WTC11 (cell line): ENCODE data around the gene MTFMT.

Experiments used
- ELF4 ChIP-seq: sonication (generic); formaldehyde crosslinking; IDR thresholded peaks from 2 replicates; pipeline ENCODE4 v1.8.1; 2022; ENCODE audit warnings: low read depth, mild to moderate bottlenecking, moderate library complexity, missing genetic modification reagents
- NR2C2 ChIP-seq: sonication (generic); formaldehyde crosslinking; IDR thresholded peaks from 2 replicates; pipeline ENCODE4 v1.8.0; 2022; ENCODE audit warnings: mild to moderate bottlenecking, missing genetic modification reagents
- NR3C1 ChIP-seq: sonication (generic); formaldehyde crosslinking; conservative IDR thresholded peaks from 2 replicates; pipeline ENCODE4 v1.8.1; 2023; ENCODE audit warnings: low read depth, mild to moderate bottlenecking, missing genetic modification reagents
- TF ChIP-seq, protein P1 (sequence below): sonication (generic); formaldehyde crosslinking; IDR thresholded peaks from 2 replicates; pipeline ENCODE4 v1.8.1; 2023; ENCODE audit warnings: mild to moderate bottlenecking, missing genetic modification reagents, moderate library complexity
- TF ChIP-seq, protein P2 (sequence below): fragments of 200-600 bp; IDR thresholded peaks from 2 replicates; pipeline ENCODE4 v1.8.0; 2022; ENCODE audit warnings: antibody characterized with exemption
- TF ChIP-seq, protein P3 (sequence below): sonication (generic); formaldehyde crosslinking; IDR thresholded peaks from 2 replicates; pipeline ENCODE4 v1.8.1; 2022; ENCODE audit warnings: low read depth, missing genetic modification reagents, borderline replicate concordance
- TF ChIP-seq, protein P4 (sequence below): sonication (generic); formaldehyde crosslinking; IDR thresholded peaks from 2 replicates; pipeline ENCODE4 v1.8.0; 2022; ENCODE audit warnings: mild to moderate bottlenecking, missing genetic modification reagents
- TF ChIP-seq, protein P5 (sequence below): sonication (generic); formaldehyde crosslinking; IDR thresholded peaks from 2 replicates; pipeline ENCODE4 v1.8.0; 2023; ENCODE audit warnings: missing genetic modification reagents

DNA sequence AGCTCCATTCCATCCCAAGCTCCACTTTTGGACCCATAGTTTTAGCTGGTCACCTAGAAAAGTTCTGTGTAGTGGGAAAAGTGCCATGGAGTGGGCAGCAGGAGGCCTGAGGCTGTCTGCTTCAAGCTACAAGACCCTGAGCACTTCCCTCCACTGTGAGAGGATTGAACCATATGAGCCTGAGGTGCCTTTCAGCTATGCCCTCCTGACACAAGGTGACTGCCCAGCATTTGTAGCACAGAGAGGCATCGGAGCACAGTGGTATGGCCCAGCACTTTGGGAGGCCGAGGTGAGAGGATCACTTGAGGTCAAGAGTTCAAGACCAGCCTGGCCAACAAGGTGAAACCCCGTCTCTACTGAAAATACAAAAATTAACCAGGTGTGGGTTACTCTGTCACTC, 43.2 kb upstream of the MTFMT start:
- TF ChIP-seq, protein P1, sequence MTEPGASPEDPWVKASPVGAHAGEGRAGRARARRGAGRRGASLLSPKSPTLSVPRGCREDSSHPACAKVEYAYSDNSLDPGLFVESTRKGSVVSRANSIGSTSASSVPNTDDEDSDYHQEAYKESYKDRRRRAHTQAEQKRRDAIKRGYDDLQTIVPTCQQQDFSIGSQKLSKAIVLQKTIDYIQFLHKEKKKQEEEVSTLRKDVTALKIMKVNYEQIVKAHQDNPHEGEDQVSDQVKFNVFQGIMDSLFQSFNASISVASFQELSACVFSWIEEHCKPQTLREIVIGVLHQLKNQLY (CRISPR knock-in tag): no peak
- TF ChIP-seq, protein P2, sequence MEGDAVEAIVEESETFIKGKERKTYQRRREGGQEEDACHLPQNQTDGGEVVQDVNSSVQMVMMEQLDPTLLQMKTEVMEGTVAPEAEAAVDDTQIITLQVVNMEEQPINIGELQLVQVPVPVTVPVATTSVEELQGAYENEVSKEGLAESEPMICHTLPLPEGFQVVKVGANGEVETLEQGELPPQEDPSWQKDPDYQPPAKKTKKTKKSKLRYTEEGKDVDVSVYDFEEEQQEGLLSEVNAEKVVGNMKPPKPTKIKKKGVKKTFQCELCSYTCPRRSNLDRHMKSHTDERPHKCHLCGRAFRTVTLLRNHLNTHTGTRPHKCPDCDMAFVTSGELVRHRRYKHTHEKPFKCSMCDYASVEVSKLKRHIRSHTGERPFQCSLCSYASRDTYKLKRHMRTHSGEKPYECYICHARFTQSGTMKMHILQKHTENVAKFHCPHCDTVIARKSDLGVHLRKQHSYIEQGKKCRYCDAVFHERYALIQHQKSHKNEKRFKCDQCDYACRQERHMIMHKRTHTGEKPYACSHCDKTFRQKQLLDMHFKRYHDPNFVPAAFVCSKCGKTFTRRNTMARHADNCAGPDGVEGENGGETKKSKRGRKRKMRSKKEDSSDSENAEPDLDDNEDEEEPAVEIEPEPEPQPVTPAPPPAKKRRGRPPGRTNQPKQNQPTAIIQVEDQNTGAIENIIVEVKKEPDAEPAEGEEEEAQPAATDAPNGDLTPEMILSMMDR: no peak
- TF ChIP-seq, protein P3, sequence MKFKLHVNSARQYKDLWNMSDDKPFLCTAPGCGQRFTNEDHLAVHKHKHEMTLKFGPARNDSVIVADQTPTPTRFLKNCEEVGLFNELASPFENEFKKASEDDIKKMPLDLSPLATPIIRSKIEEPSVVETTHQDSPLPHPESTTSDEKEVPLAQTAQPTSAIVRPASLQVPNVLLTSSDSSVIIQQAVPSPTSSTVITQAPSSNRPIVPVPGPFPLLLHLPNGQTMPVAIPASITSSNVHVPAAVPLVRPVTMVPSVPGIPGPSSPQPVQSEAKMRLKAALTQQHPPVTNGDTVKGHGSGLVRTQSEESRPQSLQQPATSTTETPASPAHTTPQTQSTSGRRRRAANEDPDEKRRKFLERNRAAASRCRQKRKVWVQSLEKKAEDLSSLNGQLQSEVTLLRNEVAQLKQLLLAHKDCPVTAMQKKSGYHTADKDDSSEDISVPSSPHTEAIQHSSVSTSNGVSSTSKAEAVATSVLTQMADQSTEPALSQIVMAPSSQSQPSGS (CRISPR knock-in tag): no peak
- TF ChIP-seq, protein P4, sequence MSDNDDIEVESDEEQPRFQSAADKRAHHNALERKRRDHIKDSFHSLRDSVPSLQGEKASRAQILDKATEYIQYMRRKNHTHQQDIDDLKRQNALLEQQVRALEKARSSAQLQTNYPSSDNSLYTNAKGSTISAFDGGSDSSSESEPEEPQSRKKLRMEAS: no peak
- TF ChIP-seq NR3C1 (CRISPR knock-in tag) (no peak), ELF4 (no peak), NR2C2 (CRISPR knock-in tag) (no peak)
- TF ChIP-seq, protein P5, sequence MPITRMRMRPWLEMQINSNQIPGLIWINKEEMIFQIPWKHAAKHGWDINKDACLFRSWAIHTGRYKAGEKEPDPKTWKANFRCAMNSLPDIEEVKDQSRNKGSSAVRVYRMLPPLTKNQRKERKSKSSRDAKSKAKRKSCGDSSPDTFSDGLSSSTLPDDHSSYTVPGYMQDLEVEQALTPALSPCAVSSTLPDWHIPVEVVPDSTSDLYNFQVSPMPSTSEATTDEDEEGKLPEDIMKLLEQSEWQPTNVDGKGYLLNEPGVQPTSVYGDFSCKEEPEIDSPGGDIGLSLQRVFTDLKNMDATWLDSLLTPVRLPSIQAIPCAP (CRISPR knock-in tag): no peak
